ENCODE measurements around the gene SMIM23.
"Not testable (repeated sequence)": the region's sequence is repeated elsewhere in the genome, so short reads cannot be mapped to it uniquely, and the experiment has no call there.

Gene SMIM23

GRCh38 chr5:171774418-171774817 lies 11.2 kb upstream of the SMIM23 start:
- no peak for DNase-seq (ENCODE audit: low spot score)

GRCh38 chr5:171776213-171776612 lies 9.4 kb upstream of the SMIM23 start:
- no peak for DNase-seq (ENCODE audit: low spot score)

DNA sequence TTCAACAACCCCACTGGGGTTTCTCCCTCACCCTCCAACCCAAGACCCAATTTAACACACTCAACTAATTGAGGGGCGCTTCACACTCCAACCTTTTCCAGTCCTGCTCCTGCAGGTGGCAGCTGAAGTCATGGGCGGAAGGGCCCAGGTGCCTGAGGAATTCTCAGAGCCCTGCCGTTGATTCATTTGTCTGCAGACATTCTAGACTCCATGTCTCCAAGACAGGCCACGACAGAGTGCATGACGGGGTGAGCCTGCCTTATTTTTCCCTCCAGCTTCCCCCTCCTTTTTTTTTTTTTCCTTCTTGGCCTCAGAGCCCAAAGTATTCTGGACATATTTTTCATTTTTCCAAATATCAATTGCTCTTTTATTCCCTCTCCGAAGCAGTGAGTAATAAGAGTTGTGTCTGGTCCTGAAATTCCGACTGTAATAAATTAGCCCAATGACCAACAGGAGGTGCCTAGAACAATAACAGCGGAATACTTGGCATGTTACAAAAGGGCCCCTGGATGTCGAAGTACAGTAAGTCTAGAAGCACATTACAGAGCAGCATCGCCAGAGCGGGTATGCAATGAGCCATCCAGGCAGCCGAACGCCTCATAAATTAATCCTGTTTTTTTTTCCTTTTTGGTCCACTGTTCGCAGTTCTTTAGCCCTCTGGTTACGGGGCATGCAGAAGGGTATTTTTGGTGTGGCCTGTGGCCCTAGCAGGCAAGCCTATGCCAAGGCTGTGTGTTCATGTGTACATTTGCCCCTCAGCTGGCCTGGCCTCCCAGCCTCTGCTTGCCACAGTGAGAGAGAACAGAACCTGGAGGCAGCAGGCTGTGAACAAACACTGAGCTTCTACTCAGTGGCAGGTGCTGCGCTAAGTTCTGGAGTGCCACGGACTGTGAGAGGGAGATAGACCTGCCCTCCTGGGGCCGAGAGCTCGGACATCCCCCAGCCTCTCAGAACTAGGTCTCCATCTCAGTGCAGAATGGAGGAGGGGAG lies 8.6 kb upstream of the SMIM23 start:
- DNase-seq (ENCODE audit: low spot score), result no peak

GRCh38 chr5:171781744-171782143 lies 3.9 kb upstream of the SMIM23 start:
- not testable (repeated sequence) for DNase-seq (ENCODE audit: low spot score)

GRCh38 chr5:171782332-171782966 lies 3.2 kb upstream of the SMIM23 start:
- DNase-seq (ENCODE audit: low spot score), result no peak

DNA sequence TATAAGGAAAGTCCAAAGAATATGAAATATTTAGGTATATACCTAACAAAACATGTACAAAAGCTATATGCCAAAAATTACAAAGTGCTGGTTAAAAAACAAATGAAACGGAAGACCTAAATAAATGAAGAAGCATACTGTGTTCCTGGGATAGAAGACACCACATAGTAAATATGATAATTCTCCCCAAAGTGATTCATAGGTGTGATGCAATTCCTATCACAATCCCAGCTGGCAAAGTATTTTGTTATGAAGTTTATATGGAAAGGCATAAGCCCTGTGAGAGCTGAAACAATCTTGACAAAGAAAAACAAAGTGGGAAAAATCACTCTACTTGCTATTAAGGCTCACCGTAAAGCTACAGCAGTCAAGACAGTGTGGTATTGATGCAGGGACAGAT lies 2.6 kb upstream of the SMIM23 start:
- no peak for DNase-seq (ENCODE audit: low spot score)

DNA sequence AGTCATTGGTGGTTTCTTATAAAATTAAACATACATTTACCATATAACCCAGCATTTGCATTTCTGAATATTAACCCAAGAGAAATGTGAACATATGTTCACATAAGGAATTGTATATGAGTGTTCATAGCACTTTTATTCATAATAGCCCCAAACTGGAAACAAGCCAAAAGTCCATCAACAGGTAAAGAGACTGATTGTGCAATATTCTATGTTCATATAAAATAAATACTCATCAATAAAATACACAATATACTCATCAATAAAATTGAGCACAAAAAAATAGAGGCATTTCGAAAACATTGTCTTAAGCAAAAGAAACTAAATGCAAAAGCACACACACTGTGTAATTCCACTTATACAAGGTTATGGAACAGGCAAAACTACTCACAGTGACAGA lies 3.7 kb downstream of the SMIM23 start:
- DNase-seq (ENCODE audit: low spot score), result no peak

DNA sequence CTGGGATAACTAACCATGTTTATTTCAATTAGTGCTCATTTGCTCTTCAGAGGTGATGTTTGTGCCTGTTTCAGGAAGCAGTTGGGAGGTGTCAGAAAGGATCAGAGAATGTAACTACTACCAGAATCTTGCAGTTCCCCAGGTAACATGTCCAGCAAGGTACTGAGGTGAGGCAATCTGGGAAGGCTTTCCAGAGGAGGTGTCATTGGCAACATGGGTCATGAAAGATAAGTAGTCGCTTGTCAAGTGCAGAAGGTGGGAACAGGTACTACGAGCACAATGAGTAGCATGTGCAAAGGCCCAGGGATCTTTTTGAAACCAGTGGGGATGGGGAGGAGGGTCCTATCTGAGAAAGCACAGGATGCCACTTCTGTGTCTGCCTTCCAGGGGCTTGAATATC lies 4.8 kb downstream of the SMIM23 start:
- no peak for DNase-seq (ENCODE audit: low spot score)

DNA sequence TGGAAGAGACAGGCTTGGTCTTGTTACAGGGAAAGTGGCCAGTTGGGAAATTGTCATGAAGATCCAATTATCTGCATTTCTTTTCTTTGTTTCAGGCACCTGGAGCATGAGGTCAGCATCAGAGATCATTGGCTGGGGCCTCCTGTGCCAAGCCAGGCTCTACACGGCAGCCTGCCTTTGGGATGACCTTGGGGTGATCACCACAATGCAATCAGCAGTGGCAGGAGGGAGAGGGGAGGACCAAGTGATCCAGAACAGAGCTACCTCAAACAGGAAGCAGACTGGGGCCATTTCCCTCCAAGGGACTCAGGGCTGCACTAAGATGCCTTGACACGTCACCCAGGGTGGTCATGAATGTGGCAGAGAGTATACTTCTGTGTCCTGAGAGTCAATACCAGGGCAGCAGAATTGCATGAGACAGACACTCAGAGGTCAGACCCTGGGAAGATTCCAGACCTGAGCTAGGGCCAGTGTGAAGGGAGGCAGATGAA lies 8.9 kb downstream of the SMIM23 start:
- DNase-seq (ENCODE audit: low spot score), result no peak

DNA sequence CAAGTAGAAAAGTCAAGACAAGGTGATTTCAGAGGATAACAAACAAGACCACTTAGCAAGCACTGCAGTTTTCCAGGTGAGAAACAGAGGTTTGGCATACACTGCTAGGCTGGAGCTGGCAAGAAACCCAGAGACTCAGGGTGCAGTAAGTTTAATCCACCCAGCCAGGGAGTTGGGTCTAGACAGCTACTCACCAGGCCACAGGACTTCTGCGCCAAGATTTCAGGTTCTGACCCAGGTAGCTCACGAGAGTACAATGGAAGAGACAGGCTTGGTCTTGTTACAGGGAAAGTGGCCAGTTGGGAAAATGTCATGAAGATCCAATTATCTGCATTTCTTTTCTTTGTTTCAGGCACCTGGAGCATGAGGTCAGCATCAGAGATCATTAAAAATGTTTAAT lies 9.8 kb downstream of the SMIM23 start:
- DNase-seq (ENCODE audit: low spot score), result no peak

- no peak for DNase-seq (ENCODE audit: low spot score)
Measured at GRCh38 chr5:171796436-171796835, 10.8 kb downstream of the SMIM23 start.

DNA sequence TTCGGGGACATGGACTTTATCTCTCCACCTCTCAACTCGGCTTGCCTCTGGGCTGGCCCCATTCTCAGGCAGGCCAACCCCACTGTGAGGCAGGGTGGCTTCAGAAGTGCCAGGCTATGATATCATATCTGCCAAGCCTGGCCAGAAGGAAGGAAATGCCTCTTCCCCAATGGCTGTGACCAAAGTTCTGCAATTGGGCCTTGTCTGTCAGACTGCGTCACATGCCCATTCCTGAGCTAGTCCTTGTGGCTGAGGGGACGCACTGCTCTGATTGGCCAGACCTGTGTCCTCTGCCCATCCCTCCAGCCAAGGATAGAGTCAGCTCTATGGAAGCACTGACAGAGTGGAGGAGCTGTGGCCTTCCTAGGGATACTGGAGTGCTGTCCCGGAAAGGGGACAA lies 11.9 kb downstream of the SMIM23 start:
- DNase-seq (ENCODE audit: low spot score), result no peak

- DNase-seq (ENCODE audit: low spot score), result no peak
Measured at GRCh38 chr5:171798418-171798817, 12.8 kb downstream of the SMIM23 start.

GRCh38 chr5:171801839-171802238 lies 16.2 kb downstream of the SMIM23 start:
- DNase-seq (ENCODE audit: low spot score), result no peak

DNA sequence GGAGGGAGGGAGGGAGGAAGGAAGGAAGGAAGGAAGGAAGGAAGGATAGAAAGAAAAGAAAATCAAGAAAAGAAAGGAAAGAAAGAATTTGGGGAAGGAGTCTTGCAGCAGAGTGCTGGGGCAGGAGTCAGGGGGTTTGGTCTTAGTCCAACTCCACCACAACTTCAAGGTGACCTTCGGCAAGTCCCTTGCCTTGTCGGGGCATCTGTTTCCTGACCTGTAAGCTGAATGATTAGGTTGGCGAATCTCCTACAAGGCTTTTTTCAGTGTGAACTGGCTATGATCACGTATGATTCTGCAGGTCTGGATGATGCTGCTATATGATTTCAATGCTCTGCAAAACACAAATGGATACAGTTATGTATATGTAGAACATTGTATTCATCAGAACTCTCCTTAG lies 20.1 kb downstream of the SMIM23 start:
- no peak for DNase-seq (ENCODE audit: low spot score)

GRCh38 chr5:171806976-171807747 lies 21.5 kb downstream of the SMIM23 start:
- no peak for DNase-seq (ENCODE audit: low spot score)

DNA sequence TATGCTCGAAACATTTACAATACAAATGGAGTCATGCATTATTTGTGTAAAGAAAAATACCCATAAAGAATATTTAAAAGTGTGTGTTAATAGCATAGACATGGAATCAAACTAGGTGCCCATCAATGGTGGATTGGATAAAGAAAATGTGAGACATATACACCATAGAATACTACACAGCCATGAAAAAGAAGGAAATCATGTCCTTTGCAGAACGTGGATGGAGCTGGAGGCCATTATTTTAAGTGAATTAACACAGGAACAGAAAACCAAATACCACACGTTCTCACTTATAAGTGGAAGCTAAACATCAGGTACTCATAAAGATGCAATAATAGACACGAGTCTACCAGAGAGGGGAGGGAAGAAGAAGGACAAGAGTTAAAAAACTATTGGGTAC lies 22.8 kb downstream of the SMIM23 start:
- DNase-seq (ENCODE audit: low spot score), result no peak

DNA sequence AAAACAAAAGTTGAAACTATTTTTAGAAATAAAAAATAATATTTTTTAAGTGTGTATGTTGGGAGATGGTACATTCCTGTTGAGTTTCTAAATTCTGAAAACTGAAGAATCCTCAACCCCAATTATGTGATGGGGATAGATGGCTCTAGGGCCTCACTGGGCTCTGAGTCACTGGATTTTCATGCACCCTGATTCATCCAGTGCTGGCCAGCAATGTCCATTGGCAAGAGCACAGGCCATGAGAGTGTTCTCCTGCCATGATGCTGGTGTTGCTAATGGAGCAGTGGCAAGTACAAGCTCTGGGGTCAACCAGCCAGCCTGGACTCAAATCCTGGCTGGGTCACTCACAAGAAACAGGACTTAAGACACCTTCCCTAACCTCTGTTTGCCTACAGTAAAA lies 23.3 kb downstream of the SMIM23 start:
- no peak for DNase-seq (ENCODE audit: low spot score)

- no peak for DNase-seq (ENCODE audit: low spot score)
Measured at GRCh38 chr5:171810227-171810626, 24.6 kb downstream of the SMIM23 start.

DNA sequence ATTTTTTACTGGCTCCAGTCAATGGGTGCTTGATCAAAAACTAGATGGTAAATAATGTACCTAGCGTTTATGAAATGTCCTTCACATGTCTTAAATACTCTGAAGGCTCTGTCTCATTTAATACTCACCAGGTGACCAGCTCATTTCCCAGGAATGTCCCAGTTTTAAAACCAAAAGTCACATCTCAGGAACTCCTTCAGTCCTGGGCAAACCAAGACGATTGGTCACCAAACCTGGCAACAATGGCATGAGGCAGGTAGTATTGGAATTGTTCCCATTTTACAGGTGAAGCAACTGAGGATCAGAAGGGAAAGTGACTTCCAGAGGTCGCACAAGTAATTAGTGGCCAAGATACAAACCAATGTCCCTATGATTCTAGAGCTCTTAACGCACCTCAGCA lies 27.7 kb downstream of the SMIM23 start:
- no peak for DNase-seq (ENCODE audit: low spot score)

DNA sequence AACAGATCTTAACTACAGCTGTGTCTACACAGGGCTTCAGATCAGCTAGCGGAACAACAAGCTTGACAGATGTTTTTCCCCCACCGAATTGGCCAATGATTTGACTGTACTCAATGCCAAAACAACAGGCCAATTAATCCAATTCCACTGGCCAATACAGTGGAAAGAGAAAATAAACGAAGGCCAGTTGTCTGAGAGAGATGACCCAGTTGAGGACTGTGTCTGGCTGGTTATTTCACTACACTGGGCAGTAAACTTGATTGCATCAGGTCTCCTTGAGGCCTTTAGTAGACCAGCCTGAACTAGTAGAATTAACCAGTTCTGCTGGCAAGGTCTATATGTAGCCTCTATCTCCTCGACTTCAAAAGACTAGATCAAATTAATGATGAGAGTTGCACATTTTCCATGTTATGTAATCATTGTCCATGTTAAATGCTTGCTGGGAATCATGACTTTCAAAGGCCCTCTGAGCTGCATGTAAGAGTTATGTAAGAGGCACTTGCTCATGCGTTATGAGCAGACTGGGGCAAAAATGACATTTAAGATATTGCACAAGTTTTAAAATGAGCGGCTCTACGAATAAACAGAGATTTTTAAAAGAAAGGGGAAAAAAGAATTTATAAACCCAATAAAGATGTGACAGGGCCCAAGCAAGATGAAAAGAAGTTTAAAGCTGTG lies 28.3 kb downstream of the SMIM23 start:
- DNase-seq (ENCODE audit: low spot score), result no peak

GRCh38 chr5:171816666-171817065 lies 31.0 kb downstream of the SMIM23 start:
- no peak for DNase-seq (ENCODE audit: low spot score)

Data from cerebellar cortex (tissue), 1 donor.